HEK293T (cell line): ENCODE data around the gene TRAT1.

Experiments
- FOXA1 ChIP-seq: fragments of 450-650 bp; IDR thresholded peaks from 2 replicates; pipeline ENCODE4 v1.6.1; 2016; ENCODE audit warnings: mild to moderate bottlenecking
- L3MBTL2 ChIP-seq: fragments of 450-650 bp; conservative IDR thresholded peaks from 2 replicates; pipeline ENCODE4 v1.6.1; 2016; ENCODE audit warnings: mild to moderate bottlenecking
- SP1 ChIP-seq: fragments of 450-650 bp; IDR thresholded peaks from 2 replicates; pipeline ENCODE4 v1.6.1; 2017
- SUZ12 ChIP-seq: fragments of 450-650 bp; IDR thresholded peaks from 2 replicates; pipeline ENCODE4 v1.6.1; 2016; ENCODE audit warnings: mild to moderate bottlenecking

- TF ChIP-seq SUZ12 (no peak), L3MBTL2 (no peak), FOXA1 (no peak), SP1 (no peak)
These were observed 57.3 kb downstream of the TRAT1 start for GRCh38 chr3:108879915-108880314.
